HG02884 (cell line): ENCODE data around the gene KCNA1.

Source experiments
- ATAC-seq: cut with Tn5 transposase; IDR thresholded peaks from one replicate; pipeline ENCODE4 v1.9.1; 2021; ENCODE audit warnings: mild to moderate bottlenecking, moderate library complexity; ENCODE audit not compliant: unreplicated experiment

Gene KCNA1

GRCh38 chr12:4958697-4959375 lies 49.1 kb downstream of the KCNA1 start:
- no peak for ATAC-seq

- no peak for ATAC-seq
These were observed 49.7 kb downstream of the KCNA1 start for GRCh38 chr12:4959381-4959780.

- ATAC-seq: no peak
These were observed 50.3 kb downstream of the KCNA1 start for GRCh38 chr12:4960030-4960429.

GRCh38 chr12:4960547-4960946 lies 50.8 kb downstream of the KCNA1 start:
- ATAC-seq: no peak

- no peak for ATAC-seq
These were observed 51.6 kb downstream of the KCNA1 start for GRCh38 chr12:4961311-4961710.

- no peak for ATAC-seq
These were observed 53.1 kb downstream of the KCNA1 start for GRCh38 chr12:4962539-4963486.
